Stimulated activated CD4-positive, alpha-beta T cell treated with anti-CD3 and anti-CD28 coated beads, Interleukin-12 subunit alpha, Interleukin-12 subunit beta, amount 100 ng/mL, for 4 hours (primary cell): Measurements from ENCODE around the gene LARP6.
"Not testable (repeated sequence)": the region's sequence is repeated elsewhere in the genome, so short reads cannot be mapped to it uniquely, and the experiment has no call there.

Source experiments
- DNase-seq: peaks from one replicate; pipeline ENCODE4 v3.0.0-alpha.2; 2020

Gene LARP6

DNA sequence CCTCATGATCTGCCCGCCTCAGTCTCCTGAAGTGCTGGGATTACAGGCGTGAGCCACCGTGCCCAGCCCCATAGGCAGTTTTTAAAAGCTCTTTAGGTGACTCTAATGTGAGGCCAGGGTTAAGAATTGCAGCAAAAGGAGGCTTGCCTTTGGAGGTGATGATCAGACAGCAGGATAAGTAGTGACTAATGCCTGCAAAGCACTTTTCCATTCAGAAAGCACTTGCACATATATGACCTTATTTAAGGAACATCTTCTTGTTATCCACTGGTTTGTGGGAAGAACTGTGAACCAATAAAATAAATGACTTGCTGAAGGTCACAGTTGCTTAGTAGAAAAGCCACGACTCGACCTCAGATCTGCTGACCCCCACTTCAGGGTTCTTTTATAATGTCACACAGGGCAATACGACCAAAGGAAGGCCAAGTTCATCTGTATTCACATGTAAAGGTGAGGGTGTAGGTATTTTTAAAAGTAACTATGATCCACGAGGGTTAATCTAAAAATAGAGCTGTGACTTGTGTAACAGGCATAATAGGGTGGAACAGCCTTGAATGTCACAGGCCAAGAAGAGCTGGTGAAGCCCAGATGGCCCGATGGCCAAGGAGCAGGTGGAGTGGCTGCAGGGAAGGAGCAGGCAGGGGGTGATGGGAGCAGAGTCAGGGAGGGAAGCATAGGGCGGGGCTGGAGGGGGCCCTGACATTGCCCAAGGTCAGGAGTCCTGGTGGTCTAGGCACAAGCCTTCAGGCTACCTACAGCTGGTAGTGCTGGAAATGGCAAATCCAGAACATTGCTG is 24.4 kb downstream of the LARP6 start:
- no peak for DNase-seq

- DNase-seq: no peak
These were observed 26.2 kb downstream of the LARP6 start for GRCh38 chr15:70827721-70828120.

DNA sequence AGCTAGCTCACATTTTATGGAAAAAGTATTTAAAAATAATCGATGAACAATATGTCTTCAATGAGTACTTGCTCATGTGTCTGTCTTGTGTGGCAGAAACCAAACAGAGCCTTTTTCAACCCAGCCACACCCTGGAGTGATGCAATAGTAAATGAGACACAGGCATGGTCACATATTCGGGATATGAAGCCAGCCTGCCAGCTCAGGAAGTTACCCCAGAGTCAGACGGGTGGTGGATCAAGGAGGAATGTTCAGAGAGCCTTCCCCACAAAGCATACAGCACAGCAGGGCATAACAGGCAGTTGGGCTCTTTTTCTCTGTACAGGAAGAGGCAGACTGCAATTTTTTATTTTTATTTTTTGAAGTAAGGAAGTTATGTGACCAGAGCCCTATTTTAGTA is 27.3 kb downstream of the LARP6 start:
- no peak for DNase-seq

GRCh38 chr15:70825841-70826240 is 28.1 kb downstream of the LARP6 start:
- DNase-seq: no peak

DNA sequence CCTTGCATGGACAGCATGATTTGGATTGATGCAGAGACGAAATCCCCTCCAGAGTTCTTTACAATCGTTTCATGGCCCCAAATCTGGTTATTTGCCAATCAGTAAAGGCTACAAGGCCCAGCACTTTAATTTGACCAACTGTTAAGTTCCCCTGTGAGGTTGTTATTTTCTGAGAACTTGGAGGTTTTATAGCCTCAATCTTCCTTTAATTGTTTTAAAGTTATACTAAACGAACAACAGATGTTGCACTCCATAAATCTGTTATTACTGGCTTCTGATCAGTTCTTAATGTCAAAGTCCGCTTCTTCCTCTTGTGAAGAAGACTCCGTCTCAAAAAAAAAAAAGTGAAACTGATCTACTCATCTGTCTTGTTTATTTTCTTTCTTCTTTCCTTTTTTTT is 30.8 kb downstream of the LARP6 start:
- DNase-seq: no peak

DNA sequence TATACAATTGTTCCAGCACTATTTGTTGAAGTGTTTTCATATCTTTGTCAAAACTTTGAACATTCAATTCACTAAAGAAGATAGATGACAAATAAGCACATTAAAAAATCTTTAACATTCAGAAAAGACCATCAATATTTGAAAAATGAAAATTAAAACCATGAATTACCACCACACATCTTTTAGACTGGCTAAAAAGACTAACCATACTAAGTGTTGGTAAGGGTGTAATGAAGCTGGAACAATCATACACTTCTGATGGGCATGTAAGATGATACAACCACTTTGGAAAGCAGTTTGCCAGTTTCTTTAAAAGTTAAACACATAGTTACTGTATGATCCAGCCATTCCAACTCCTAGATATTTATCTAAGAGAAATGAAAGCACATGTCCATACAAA is 33.7 kb downstream of the LARP6 start:
- DNase-seq: no peak

GRCh38 chr15:70818580-70818979 is 35.4 kb downstream of the LARP6 start:
- no peak for DNase-seq

- DNase-seq: no peak
These were observed 36.7 kb downstream of the LARP6 start for GRCh38 chr15:70817266-70817665.

DNA sequence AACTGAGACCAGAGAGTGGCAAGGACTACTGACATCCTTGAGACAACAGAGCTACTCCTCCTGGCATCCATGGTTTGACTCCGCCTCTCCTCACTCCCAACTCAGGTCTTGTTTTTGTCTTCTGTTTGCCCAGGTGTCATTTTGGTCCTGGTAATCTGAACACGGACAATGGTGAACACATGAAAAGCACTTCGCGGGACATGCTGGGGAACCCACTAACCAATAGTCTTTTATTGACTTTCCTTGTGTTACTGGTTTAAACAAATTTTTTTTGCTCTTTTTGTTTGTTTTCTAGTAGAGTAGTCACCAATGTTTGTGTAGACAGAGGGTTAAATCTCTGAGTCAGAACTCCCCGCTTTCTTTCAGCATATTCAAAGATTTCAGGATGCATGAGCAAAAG is 38.4 kb downstream of the LARP6 start:
- DNase-seq: no peak

DNA sequence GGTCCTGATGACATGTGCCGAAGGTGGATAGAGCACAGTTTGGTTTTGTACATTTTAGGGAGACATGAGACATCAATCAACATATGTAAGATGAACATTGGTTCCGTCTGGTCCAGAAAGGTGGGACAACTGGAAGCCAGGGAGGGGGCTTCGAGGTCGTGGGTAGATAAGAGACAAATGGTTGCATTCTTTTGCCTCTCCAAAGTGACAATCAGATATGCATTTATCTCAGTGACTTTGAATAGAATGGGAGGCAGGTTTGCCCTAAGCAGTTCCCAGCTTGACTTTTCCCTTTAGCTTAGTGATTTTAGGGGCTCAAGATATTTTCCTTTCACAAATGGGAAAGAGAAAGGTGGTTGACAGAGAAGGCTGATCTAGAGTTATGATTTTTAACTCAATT is 38.9 kb downstream of the LARP6 start:
- DNase-seq: not testable (repeated sequence)

DNA sequence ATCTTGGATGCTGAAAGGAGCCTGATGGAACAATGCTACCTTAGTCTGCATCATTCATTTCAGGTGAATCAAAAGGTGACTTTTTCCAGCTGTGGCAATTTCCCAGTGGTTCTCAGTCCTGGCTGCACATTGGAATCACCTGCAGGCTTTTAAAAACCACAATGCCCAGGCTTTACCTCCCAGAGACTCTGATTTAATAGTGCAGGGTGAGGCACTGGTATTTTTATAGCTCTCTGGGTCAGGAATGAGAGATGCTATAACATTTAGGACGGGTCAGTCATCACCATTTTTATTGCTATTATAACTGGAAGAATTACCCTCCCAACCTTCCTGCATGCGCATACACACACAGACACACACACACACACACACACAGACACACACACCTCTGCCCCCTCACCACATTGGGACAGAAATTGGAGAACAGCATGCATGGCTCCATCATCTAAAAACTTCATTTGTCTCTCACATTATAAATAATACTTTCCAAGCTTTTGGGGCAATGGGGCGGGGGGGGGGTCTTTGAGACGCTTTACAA is 41.1 kb downstream of the LARP6 start:
- no peak for DNase-seq

DNA sequence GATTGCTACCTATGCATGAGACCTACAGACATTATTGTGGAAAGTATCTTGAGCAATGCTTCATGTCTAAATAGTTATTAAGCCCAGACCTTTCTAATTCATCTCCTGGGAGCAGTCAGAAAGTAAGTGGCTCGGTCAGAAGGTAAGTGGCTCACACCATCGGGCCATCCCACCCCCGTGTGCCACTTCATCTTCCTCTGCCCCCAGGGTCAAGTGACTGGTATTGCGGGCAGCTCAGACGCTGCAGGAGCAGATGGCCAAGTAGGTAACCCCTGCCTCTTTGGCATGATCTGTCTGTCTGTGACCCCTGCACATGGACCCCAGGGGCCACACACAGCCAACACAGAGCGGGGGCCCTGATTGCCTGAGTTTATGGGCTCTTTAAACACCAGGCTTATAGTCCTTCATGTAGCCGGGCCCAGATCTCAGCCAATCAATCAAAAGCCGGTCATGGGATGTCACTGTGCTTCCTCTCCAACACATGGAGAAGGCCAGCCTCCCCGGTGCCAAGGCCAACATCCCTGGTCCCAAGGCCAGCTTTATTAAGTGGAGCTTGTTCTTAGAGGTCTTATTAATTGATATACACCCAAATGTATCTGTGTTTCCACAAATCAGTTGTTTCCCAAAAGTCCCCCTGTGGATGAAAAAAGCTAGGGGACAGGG is 42.9 kb downstream of the LARP6 start:
- DNase-seq: no peak

DNA sequence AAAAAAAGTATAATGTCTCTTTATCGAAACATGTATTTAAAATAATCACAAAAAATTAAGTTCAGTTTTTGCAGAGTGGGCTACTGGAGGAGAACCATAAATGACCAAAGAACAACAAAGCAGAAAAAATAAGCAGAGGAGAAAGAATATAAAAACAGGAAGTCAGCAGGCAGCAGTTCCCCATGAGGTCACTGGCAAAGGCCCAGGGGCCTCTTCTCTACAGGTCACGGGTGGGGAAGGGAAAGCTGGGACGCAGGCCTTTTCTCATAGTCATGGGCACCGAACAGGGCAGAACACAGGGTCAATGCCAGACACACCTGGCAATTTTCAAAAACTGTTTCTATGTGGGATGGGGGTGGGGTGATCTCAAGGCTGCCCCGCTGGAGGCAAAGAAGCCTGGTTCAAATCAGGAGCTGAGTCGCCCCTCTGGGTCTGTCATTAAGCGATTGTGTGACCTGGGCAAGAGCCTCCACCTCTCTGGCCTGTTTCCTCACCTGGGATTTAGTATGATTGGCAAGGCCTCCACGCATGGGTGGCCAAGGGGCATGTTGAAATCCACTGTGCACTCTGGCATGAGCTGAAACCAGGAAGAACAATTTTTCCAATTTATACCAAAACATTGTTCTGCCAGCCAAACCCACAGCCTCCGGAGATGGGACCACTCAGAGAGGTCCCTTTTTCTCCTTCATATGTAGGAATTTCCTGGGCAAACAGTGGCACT is 46.8 kb downstream of the LARP6 start:
- DNase-seq: no peak

GRCh38 chr15:70804388-70804787 is 49.6 kb downstream of the LARP6 start:
- DNase-seq: not testable (repeated sequence)

- no peak for DNase-seq
These were observed 51.3 kb downstream of the LARP6 start for GRCh38 chr15:70802629-70803028.

DNA sequence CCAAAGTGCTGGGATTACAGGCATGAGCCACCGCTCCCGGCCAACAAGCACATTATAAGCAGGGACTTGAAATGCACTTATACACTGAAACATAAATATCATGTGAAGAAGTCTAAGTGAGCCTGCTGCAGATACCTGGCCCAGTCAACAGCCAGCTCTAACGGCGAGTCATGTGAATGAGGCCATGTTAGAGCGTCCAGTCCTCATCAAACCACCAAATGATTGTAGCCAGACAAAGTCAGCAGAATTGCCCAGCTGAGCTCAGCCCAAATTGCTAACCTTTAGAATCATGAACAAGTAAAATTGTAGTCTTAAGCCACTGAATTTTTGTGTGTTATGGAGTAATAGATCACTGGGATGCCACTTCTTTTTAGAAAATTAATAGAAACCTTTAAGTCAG is 52.8 kb downstream of the LARP6 start:
- DNase-seq: no peak

- DNase-seq: no peak
These were observed 54.1 kb downstream of the LARP6 start for GRCh38 chr15:70799667-70800450.

DNA sequence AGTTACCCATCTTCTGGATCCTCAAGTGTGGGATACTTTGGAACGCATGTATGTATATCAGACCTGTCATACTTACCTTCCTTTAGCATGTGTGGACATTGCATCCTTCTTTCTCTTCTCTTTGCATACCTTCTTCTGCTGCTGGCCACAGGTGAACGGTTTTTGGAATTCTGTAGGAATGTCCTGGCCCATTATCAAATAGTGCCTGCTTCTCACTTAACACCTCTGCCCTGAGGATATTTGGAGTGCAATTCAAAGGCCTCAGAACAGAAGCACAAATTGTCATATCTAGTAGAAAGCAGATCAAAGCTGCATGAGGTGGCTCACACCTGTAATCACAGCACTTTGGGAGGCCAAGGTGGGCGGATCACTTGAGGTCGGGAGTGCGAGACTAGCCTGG is 56.5 kb downstream of the LARP6 start:
- no peak for DNase-seq

DNA sequence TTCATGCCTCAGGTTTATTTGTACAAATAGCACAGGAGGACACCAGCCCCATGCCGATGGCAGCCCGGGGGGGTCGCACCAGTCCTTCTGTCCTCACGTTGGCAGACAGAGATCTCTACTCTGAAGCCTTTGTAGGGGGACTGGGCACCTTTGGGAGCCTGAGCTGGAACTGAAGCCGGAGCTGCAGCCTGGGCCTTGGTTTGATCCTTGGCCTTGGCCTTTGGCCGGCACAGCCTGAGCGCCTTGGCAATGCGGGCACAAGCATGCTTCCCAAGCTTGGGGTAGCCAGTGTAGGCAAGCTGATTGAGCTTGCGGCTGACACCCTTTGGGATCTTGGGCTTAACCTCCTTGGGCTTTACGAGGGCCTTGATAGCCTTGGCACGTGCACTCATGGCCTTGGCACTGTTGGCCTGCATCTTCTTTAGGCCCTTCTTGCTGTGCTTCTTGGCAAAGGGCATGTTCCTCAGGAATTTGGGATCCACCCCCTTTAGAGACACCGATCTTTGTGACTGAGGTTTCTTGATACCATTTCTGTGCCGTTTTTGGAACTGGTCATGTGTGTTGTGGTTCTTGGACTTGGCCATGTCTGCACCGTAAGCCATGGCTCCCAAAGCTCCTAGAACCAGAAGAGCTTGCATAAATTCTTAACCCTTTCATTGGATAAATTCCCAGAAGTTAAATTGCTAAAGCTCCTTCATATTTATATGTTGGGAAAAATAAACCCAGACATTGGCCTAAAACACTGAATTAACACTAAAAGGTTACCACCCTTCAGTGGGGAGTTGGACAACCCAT is 57.2 kb downstream of the LARP6 start:
- no peak for DNase-seq

GRCh38 chr15:70795311-70795665 is 58.7 kb downstream of the LARP6 start:
- no peak for DNase-seq

DNA sequence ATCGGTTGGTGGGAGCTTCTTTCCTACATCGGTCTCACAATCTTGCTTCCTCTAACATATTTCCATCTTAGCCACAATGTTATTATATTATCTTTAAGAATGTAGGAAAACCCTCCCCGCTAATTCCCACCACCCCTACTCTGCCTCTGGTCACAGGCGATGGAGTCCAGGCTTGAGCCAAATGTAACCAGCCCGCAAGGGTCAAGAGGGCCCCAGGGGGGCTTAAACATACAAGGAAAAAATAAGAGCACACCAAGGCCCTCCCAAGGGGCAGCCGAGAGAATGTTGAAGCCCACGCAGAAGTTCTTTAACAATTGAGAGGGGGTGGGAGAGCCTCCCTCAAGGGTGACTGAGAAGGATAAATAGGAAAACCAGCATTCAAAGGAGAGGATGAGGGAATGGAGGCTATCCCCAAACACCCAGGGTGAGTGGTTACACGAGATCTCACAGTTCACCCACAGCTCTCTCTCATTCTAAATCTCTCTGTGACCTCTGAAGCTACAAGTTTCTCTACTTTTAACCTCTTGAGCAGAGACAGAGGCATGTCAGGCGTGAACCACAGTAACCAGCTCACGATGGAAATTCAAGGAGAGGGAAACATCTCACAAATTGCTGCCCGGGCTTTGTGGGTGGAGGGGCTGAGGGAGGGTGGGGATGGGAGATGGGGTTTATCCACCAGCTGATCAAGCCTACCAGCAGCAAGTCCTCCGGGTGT is 59.2 kb downstream of the LARP6 start:
- no peak for DNase-seq
